Measurements from ENCODE around the gene SENP2. TPM values are rescaled to one million over a fixed set of nuclear protein-coding genes. Genes with fewer than 3 reads are reported as not detected.
"Not testable (repeated sequence)": the region's sequence is repeated elsewhere in the genome, so short reads cannot be mapped to it uniquely, and the experiment has no call there.

The SENP2 gene
- total and polyA plus RNA-seq, 4 donors, result 7.5 to 42.1 (median 20.4) TPM

GRCh38 chr3:185561958-185562357 is 24.1 kb upstream of the SENP2 start:
- no peak for TF ChIP-seq CTCF (IDR thresholded peaks at IDR 0.05; ENCODE audit: control extremely low read depth, extremely low read depth)
- WGBS, 2 donors, result 10 to 19% methylated on average over 5 of the region's 5 CpGs
- Histone ChIP-seq H3K36me3 (ENCODE audit: control insufficient read depth in 4 of 4, insufficient read depth in 4 of 4, low read length in 4 of 4) (no peaks in the 10 kb centered on the region), H3K27ac (ENCODE audit: low read depth in 1 of 2, low read length in 1 of 2) (peak overlapping the region in 1 of 2 donors; percentile 89), H3K4me3 (no peak overlapping the region), H3K27me3 (ENCODE audit: control insufficient read depth in 3 of 3, insufficient read depth in 3 of 3, low read length in 2 of 3) (peaks cover 0 to 6% (median 0%) of the 10 kb centered on the region in 3 donors), H3K4me1 (ENCODE audit: control insufficient read depth in 5 of 5, insufficient read depth in 5 of 5, low read length in 5 of 5) (peaks cover 0 to 3% (median 0%) of the 10 kb centered on the region in 5 donors), H3K9ac (ENCODE audit: insufficient read depth in 1 of 2, low read length in 2 of 2) (peak overlapping the region in 1 of 2 donors; percentile 13), H3K9me3 (ENCODE audit: control insufficient read depth in 4 of 4, insufficient read depth in 3 of 4, low read length in 3 of 4) (no peaks in the 10 kb centered on the region)
- DNase-seq, result peak; percentile 42 to 67 (median 46)
- ATAC-seq (ENCODE audit: insufficient read depth, low FRiP score), result peak; percentile 50

GRCh38 chr3:185572183-185572582 is 13.9 kb upstream of the SENP2 start:
- H3K36me3 ChIP-seq (ENCODE audit: control insufficient read depth in 4 of 4, insufficient read depth in 4 of 4, low read length in 4 of 4), result no peaks in the 10 kb centered on the region
- H3K9ac ChIP-seq (ENCODE audit: insufficient read depth in 1 of 2, low read length in 2 of 2), result no peak overlapping the region
- WGBS, 2 donors, result 62 to 81% methylated on average over 5 of the region's 5 CpGs
- peaks cover 0 to 5% (median 0%) of the 10 kb centered on the region in 4 donors for H3K9me3 ChIP-seq (ENCODE audit: control insufficient read depth in 4 of 4, insufficient read depth in 3 of 4, low read length in 3 of 4)
- no peak overlapping the region for H3K27ac ChIP-seq (ENCODE audit: low read depth in 1 of 2, low read length in 1 of 2)
- ATAC-seq (ENCODE audit: insufficient read depth, low FRiP score) (no peak), DNase-seq (no peak)
- TF ChIP-seq CTCF (IDR thresholded peaks at IDR 0.05; ENCODE audit: control extremely low read depth, extremely low read depth), result no peak
- H3K4me1 ChIP-seq (ENCODE audit: control insufficient read depth in 5 of 5, insufficient read depth in 5 of 5, low read length in 5 of 5), result no peaks in the 10 kb centered on the region
- H3K4me3 ChIP-seq, result no peak overlapping the region
- H3K27me3 ChIP-seq (ENCODE audit: control insufficient read depth in 3 of 3, insufficient read depth in 3 of 3, low read length in 2 of 3), result no peaks in the 10 kb centered on the region

- not testable (repeated sequence) for H3K36me3 ChIP-seq (ENCODE audit: control insufficient read depth in 4 of 4, insufficient read depth in 4 of 4, low read length in 4 of 4); H3K4me1 ChIP-seq (ENCODE audit: control insufficient read depth in 5 of 5, insufficient read depth in 5 of 5, low read length in 5 of 5); H3K4me3 ChIP-seq; H3K9me3 ChIP-seq (ENCODE audit: control insufficient read depth in 4 of 4, insufficient read depth in 3 of 4, low read length in 3 of 4); ATAC-seq (ENCODE audit: insufficient read depth, low FRiP score); H3K27me3 ChIP-seq (ENCODE audit: control insufficient read depth in 3 of 3, insufficient read depth in 3 of 3, low read length in 2 of 3); H3K27ac ChIP-seq (ENCODE audit: low read depth in 1 of 2, low read length in 1 of 2); H3K9ac ChIP-seq (ENCODE audit: insufficient read depth in 1 of 2, low read length in 2 of 2)
- WGBS, 2 donors, result 25 to 30% methylated on average over 17 of the region's 17 CpGs
- peak; percentile 16 to 59 (median 45) for DNase-seq
- TF ChIP-seq CTCF (IDR thresholded peaks at IDR 0.05; ENCODE audit: control extremely low read depth, extremely low read depth), result peak; percentile 17
Observed at GRCh38 chr3:185575108-185575869, 10.8 kb upstream of the SENP2 start.

Data from lung (tissue), 12 donors.